HCT116 (cell line): ENCODE data around the gene ZNF579. TPM values are rescaled to one million over a fixed set of nuclear protein-coding genes. Genes with fewer than 3 reads are reported as not detected.

Source experiments
- ATAC-seq: fragments of 200-7000 bp; cut with Tn5 transposase; 2 replicates; pipeline ENCODE4 v1.9.1; 2020; ENCODE audit warnings: mild to moderate bottlenecking, moderate library complexity
- BruUV-seq: library from RNA; stranded (reverse); fragments of 400-500 nt; replicated peaks from 2 replicates; lab custom pipeline; 2021; lab: Mats Ljungman, UMichigan
- CTCF ChIA-PET: fragments of 300-600 bp; sonication (Branson Sonifier 250); formaldehyde crosslinking; loops from one replicate; lab custom pipeline; 2021; ENCODE audit warnings: antibody characterized with exemption; lab: Charles Lee
- POLR2A ChIA-PET: fragments of 300-600, 350-600 bp; sonication (Branson Sonifier 250); formaldehyde crosslinking; loops from one replicate; lab custom pipeline; 2021; ENCODE audit warnings: antibody characterized with exemption; lab: Charles Lee
- RAD21 ChIA-PET, 2 experiments: fragments of 300-600 bp; sonication (Branson Sonifier 250); formaldehyde crosslinking; loops; one replicate each; lab custom pipeline; 2023; ENCODE audit warnings: low total read pairs in 2 of 2; ENCODE audit not compliant: uncharacterized antibody in 2 of 2, unreplicated experiment in 2 of 2, low non-redundant PET in 1 of 2; lab: Charles Lee
- DNase-seq: peaks from one replicate; pipeline ENCODE4 v3.0.0-alpha.2; 2010; ENCODE audit warnings: low read depth, low spot score
- H2AFZ ChIP-seq: fragments of 200-600 bp; shearing (Covaris generic), sonication (generic); 2 replicates; pipeline ENCODE4 v1.6.1; 2017; ENCODE audit warnings: low read depth, mixed run types, mixed read lengths, antibody characterized with exemption, low read length; ENCODE audit not compliant: poor library complexity, severe bottlenecking
- H3K27ac ChIP-seq: 2 replicates; pipeline ENCODE4 v1.5.1; 2012; ENCODE audit warnings: low read depth, low read length
- H3K27me3 ChIP-seq: fragments of 200-600 bp; sonication (generic); 2 replicates; pipeline ENCODE4 v1.6.1; 2016; ENCODE audit warnings: mixed run types, low read length, mixed read lengths; ENCODE audit not compliant: insufficient read depth
- H3K36me3 ChIP-seq, 2 experiments: fragments of 200-500 bp in 1 of 2; fragments of 200-600 bp in 1 of 2; sonication (Bioruptor generic) in 1 of 2; sonication (generic) in 1 of 2; 2 replicates each; pipeline versions ENCODE4 v1.5.1 to v1.6.1; 2014 to 2016; ENCODE audit warnings: low read length in 2 of 2, inconsistent platforms in 1 of 2, mixed read lengths in 1 of 2, mixed run types in 1 of 2; ENCODE audit not compliant: insufficient read depth in 2 of 2, control insufficient read depth in 1 of 2
- H3K4me1 ChIP-seq, 2 experiments: fragments of 200-600 bp in 1 of 2; sonication (generic) in 1 of 2; 2 replicates each; pipeline versions ENCODE4 v1.5.1 to v1.6.1; 2012 to 2017; ENCODE audit warnings: low read length in 2 of 2, inconsistent platforms in 1 of 2, mild to moderate bottlenecking in 1 of 2, mixed read lengths in 1 of 2, mixed run types in 1 of 2, moderate library complexity in 1 of 2; ENCODE audit not compliant: insufficient read depth in 2 of 2, control insufficient read depth in 1 of 2
- H3K4me2 ChIP-seq: fragments of 200-600 bp; sonication (generic); 2 replicates; pipeline ENCODE4 v1.6.1; 2017; ENCODE audit warnings: mixed run types, low read length, mixed read lengths
- H3K4me3 ChIP-seq, 2 experiments: fragments of 200-600 bp in 1 of 2; sonication (generic) in 1 of 2; replicated peaks in 1 of 2; 2 replicates each; pipeline ENCODE4 v1.5.1; 2011 to 2016; ENCODE audit warnings: low read length in 2 of 2, control low read depth in 1 of 2, low read depth in 1 of 2, mild to moderate bottlenecking in 1 of 2, mixed read lengths in 1 of 2, mixed run types in 1 of 2
- H3K79me2 ChIP-seq: fragments of 200-600 bp; sonication (generic); 2 replicates; pipeline ENCODE4 v1.6.1; 2017; ENCODE audit warnings: mild to moderate bottlenecking, mixed run types, low read length, moderate library complexity, mixed read lengths; ENCODE audit not compliant: insufficient read depth
- H3K9ac ChIP-seq: fragments of 200-600 bp; sonication (generic); 2 replicates; pipeline ENCODE4 v1.6.1; 2016; ENCODE audit warnings: low read length, mixed read lengths
- H3K9me2 ChIP-seq: fragments of 200-600 bp; sonication (generic), shearing (Covaris generic); 2 replicates; pipeline ENCODE4 v1.6.1; 2017; ENCODE audit warnings: mixed run types, mild to moderate bottlenecking, moderate library complexity; ENCODE audit not compliant: insufficient read depth
- H3K9me3 ChIP-seq, 2 experiments: fragments of 200-500 bp in 1 of 2; fragments of 200-600 bp in 1 of 2; sonication (Bioruptor generic) in 1 of 2; sonication (generic) in 1 of 2; 2 replicates each; pipeline ENCODE4 v1.6.1; 2014 to 2017; ENCODE audit warnings: low read length in 2 of 2, mixed read lengths in 2 of 2, inconsistent platforms in 1 of 2, low read depth in 1 of 2, mild to moderate bottlenecking in 1 of 2, mixed run types in 1 of 2, moderate library complexity in 1 of 2; ENCODE audit not compliant: control insufficient read depth in 1 of 2, insufficient read depth in 1 of 2
- H4K20me1 ChIP-seq: fragments of 200-600 bp; sonication (generic), shearing (Covaris generic); 2 replicates; pipeline ENCODE4 v1.6.1; 2017; ENCODE audit warnings: mixed run types, mild to moderate bottlenecking, moderate library complexity; ENCODE audit not compliant: insufficient read depth
- EGR1 ChIP-seq: IDR thresholded peaks from 2 replicates; pipeline ENCODE4 v1.6.1; 2012; ENCODE audit warnings: low read depth
- ELF1 ChIP-seq: IDR thresholded peaks from 2 replicates; pipeline ENCODE4 v1.6.1; 2012; ENCODE audit warnings: low read depth, borderline replicate concordance
- FOSL1 ChIP-seq: IDR thresholded peaks from 2 replicates; pipeline ENCODE4 v1.6.1; 2012; ENCODE audit warnings: low read depth
- JUND ChIP-seq: IDR thresholded peaks from 2 replicates; pipeline ENCODE4 v1.6.1; 2012
- POLR2A ChIP-seq: IDR thresholded peaks from 2 replicates; pipeline ENCODE4 v1.7.0; 2011; ENCODE audit warnings: borderline replicate concordance; ENCODE audit not compliant: insufficient read depth, insufficient read length; ENCODE audit errors: extremely low read depth
- POLR2AphosphoS5 ChIP-seq: IDR thresholded peaks from 2 replicates; pipeline ENCODE4 v1.6.1; 2011; ENCODE audit warnings: mild to moderate bottlenecking, low read depth, low read length, moderate library complexity
- SIN3A ChIP-seq: IDR thresholded peaks from 2 replicates; pipeline ENCODE4 v1.6.1; 2012; ENCODE audit warnings: low read depth
- SP1 ChIP-seq: IDR thresholded peaks from 2 replicates; pipeline ENCODE4 v1.6.1; 2012; ENCODE audit warnings: low read depth
- SRF ChIP-seq: IDR thresholded peaks from 2 replicates; pipeline ENCODE4 v1.6.1; 2012; ENCODE audit warnings: low read depth
- YY1 ChIP-seq: IDR thresholded peaks from 2 replicates; pipeline ENCODE4 v1.6.1; 2011; ENCODE audit warnings: low read length, low read depth, moderate library complexity, mild to moderate bottlenecking; ENCODE audit not compliant: insufficient replicate concordance; ENCODE audit errors: extremely low read depth
- ZNF274 ChIP-seq: fragments of 200-500 bp; sonication (Bioruptor generic); IDR thresholded peaks from 2 replicates; pipeline ENCODE4 v1.6.1; 2014; ENCODE audit warnings: mild to moderate bottlenecking, low read depth, low read length, inconsistent platforms
- intact Hi-C: fragments of 100-400 bp; cut with micrococcal nuclease; formaldehyde crosslinking; loops from 2 replicates; pipeline ENCODE4 v1.10.0; 2022
- total RNA-seq: library from RNA; stranded (reverse); gene quantifications from one replicate; pipeline ENCODE4 v1.2.1, GENCODE V29; 2021; ENCODE audit not compliant: unreplicated experiment
- TF ChIP-seq, protein P1 (sequence below): IDR thresholded peaks from 2 replicates; pipeline ENCODE4 v1.6.1; 2012

Gene ZNF579
- total RNA-seq, 1 experiment from 2014 or later: 24.1 TPM

DNA sequence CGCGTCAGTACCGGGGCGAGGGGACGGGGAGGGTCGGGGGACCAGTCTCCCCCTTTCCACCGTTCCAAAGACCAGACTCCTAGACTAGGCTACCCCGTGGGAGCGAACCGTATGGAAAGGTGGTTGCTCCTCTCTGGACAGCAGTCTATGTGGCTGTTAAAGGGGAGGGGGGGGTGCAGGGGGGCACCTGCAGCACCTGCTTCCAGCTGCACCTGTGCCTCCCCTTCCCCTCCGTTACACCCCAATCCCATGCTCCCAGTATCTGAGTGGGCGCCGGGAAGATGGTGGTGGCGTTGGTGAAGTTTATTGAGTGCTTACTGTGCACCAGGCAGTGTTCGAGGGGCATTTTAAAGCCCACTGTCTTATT is 20.0 kb upstream of the ZNF579 start:
- Histone ChIP-seq H3K27ac (peak overlapping the region; percentile 83), H4K20me1 (no peaks in the 10 kb centered on the region), H3K4me3 (peak overlapping the region; percentile 56 to 67), H2AFZ (no peak overlapping the region), H3K79me2 (peaks cover 5% of the 10 kb centered on the region), H3K4me2 (peak overlapping the region; percentile 96), H3K9me3 (no peaks in the 10 kb centered on the region), H3K36me3 (peaks cover 0 to 8% of the 10 kb centered on the region in 2 experiments; a peak in 3 of 4 replicates), H3K9me2 (no peaks in the 10 kb centered on the region), H3K27me3 (no peaks in the 10 kb centered on the region), H3K4me1 (peaks cover 27 to 46% of the 10 kb centered on the region in 2 experiments), H3K9ac (peak overlapping the region; percentile 80)
- RAD21 ChIA-PET: no interaction called here
- POLR2A ChIA-PET: interaction anchor here (1.8 kb wide), 1 partner anchor 53 kb away, joined by 7 read pairs; the partner anchor contains the start of gene U2AF2
- no TSS peak for BruUV-seq
- DNase-seq (no peak), ATAC-seq (no peak)
- CTCF ChIA-PET: interaction anchor here (2.5 kb wide), 1 partner anchor 31 kb away, joined by 14 read pairs; no protein-coding TSS in a partner anchor
- TF ChIP-seq JUND: no peak
- peak; percentile 24; the same call in 1 of the 2 replicates for TF ChIP-seq POLR2AphosphoS5
- intact Hi-C loops: no loop called here

DNA sequence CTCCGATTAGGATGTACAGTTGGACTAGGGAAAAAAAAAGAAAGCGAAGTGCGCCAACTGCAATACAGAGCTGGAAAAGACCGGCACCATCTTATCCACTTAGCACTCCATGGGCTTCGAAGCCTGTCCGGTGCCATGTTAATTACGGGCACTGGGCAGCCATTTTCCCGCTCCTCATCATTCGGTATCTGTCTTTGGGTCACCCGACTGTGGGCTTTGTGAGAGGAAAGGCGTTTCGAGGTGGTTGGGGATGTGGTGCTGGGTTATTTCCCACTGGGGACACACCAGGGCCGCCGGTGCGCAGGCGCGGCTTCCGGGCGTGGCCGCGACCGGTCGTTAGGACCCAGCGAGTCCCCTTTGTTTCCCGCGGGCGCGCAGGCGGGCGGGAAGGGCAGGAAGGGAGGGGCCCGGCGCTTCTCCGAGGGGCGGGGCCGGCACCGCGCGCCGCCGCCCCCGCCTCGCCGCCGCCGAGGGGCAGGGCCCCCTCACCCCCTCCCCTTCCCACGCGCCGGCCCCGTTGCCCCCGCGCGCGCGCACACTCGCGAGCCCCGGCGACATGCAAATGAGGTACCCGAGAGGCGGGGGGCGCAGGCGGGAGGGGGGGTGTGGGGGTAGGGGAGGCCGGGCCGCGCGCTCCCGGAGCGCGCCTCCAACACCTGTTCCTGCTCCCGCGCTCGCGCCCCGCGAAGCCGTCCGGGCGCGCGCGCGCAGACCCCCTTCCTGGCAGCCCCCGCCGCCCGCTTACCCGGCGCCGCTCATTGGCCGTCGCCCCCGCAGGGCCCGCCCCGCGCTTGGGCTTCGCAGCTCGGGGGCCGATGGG is 19.4 kb upstream of the ZNF579 start, which contains the start of gene ZNF524:
Gene ZNF524 (plus strand): TSS at position 447 of the 820 bp plus-strand sequence. CDS start 1,825 bp downstream, outside the sequence.
- ChIA-PET POLR2A (interaction anchor here (0.8 to 1.8 kb wide), 9 partner anchors 9 to 124 kb away, joined by 3 to 9 read pairs (median 5); partner anchors contain the start of genes U2AF2, ZNF628 and ZNF784), CTCF (interaction anchor here (1.1 to 2.5 kb wide), 4 partner anchors 32 to 133 kb away, joined by 5 to 14 read pairs (median 6); no protein-coding TSS in a partner anchor), RAD21 (interaction anchor here (0.6 kb wide), 2 partner anchors 20 to 85 kb away, joined by 3 read pairs; no protein-coding TSS in a partner anchor)
- peak within 1 kb of the TSS; percentile 56 to 67 for H3K4me3 ChIP-seq
- peak within 1 kb of the TSS; percentile 83 for H3K27ac ChIP-seq
- ATAC-seq (peak; percentile 46), DNase-seq (peak; percentile 82)
- peaks cover 27 to 45% of the 10 kb centered on the region in 2 experiments for H3K4me1 ChIP-seq
- H3K27me3 ChIP-seq: no peaks in the 10 kb centered on the region
- peak within 1 kb of the TSS; percentile 96 for H3K4me2 ChIP-seq
- no TSS peak for BruUV-seq
- H3K9me2 ChIP-seq: no peaks in the 10 kb centered on the region
- H3K9me3 ChIP-seq: no peaks in the 10 kb centered on the region
- peaks cover 4% of the 10 kb centered on the region; the same call in 1 of the 2 replicates for H3K79me2 ChIP-seq
- intact Hi-C loops: loop anchor here (1.0 kb wide), 1 partner anchor 24 kb away; the partner anchor contains the start of gene ZNF784
- peak within 1 kb of the TSS; percentile 57 for H2AFZ ChIP-seq
- H3K9ac ChIP-seq: peak within 1 kb of the TSS; percentile 80
- peak; percentile 90 for TF ChIP-seq EGR1
- peak; percentile 76 for TF ChIP-seq SP1
- no peak for TF ChIP-seq ZNF274
- peak; percentile 44; the same call in 1 of the 2 replicates for TF ChIP-seq POLR2AphosphoS5
- peak; percentile 90 for TF ChIP-seq YY1
- TF ChIP-seq POLR2A: peak; percentile 50
- TF ChIP-seq, protein P1, sequence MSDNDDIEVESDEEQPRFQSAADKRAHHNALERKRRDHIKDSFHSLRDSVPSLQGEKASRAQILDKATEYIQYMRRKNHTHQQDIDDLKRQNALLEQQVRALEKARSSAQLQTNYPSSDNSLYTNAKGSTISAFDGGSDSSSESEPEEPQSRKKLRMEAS: peak; percentile 72; the same call in 1 of the 2 replicates
- TF ChIP-seq ELF1: no peak; the same call in 1 of the 2 replicates
- TF ChIP-seq SRF: no peak; the same call in 1 of the 2 replicates
- TF ChIP-seq FOSL1: no peak; the same call in none of the 2 replicates
- TF ChIP-seq SIN3A: 0 out of 2 replicates have a peak, but pooled peaks have one; percentile 34
- H3K36me3 ChIP-seq: peaks cover 3 to 14% of the 10 kb centered on the region in 2 experiments
- H4K20me1 ChIP-seq: no peaks in the 10 kb centered on the region
